GM13976 (cell line): ENCODE measurements around the gene NOS3.
"Not testable (repeated sequence)": the region's sequence is repeated elsewhere in the genome, so short reads cannot be mapped to it uniquely, and the experiment has no call there.

Experiments used
- DNase-seq: peaks from one replicate; pipeline ENCODE4 v3.0.0; 2012; ENCODE audit warnings: low spot score
- CTCF ChIP-seq: IDR thresholded peaks from 2 replicates; pipeline ENCODE4 v1.5.1; 2012; ENCODE audit warnings: borderline replicate concordance, mild to moderate bottlenecking; ENCODE audit not compliant: insufficient read depth; ENCODE audit errors: extremely low read depth, missing control alignments, control extremely low read depth
- in situ Hi-C: fragments of 300-500 bp; cut with MboI; formaldehyde crosslinking; loops from one replicate; pipeline ENCODE4 v1.12.0; 2022; ENCODE audit warnings: low sequenced_read_pairs, mixed read lengths, inconsistent platforms; ENCODE audit not compliant: unreplicated experiment

Gene NOS3

GRCh38 chr7:151040616-151041375 lies 50.0 kb downstream of the NOS3 start:
- no peak for TF ChIP-seq CTCF
- in situ Hi-C loops = no loop called here
- no peak for DNase-seq

GRCh38 chr7:151043449-151043848 lies 52.6 kb downstream of the NOS3 start:
- in situ Hi-C loops, DNase-seq: not testable (repeated sequence)

- no peak for TF ChIP-seq CTCF
- no peak for DNase-seq
- in situ Hi-C loops = no loop called here
Measured at GRCh38 chr7:151043959-151044358, 53.1 kb downstream of the NOS3 start.

GRCh38 chr7:151045262-151045661 lies 54.4 kb downstream of the NOS3 start:
- in situ Hi-C loops = no loop called here
- TF ChIP-seq CTCF = no peak
- DNase-seq = no peak

- TF ChIP-seq CTCF = no peak
- in situ Hi-C loops = no loop called here
- DNase-seq = no peak
Measured at GRCh38 chr7:151045967-151046366, 55.1 kb downstream of the NOS3 start.

GRCh38 chr7:151046603-151047573 lies 56.1 kb downstream of the NOS3 start:
- DNase-seq = no peak
- TF ChIP-seq CTCF = no peak
- in situ Hi-C loops = no loop called here
